ENCODE data around the gene TNRC18. TPM values are rescaled to one million over a fixed set of nuclear protein-coding genes. Genes with fewer than 3 reads are reported as not detected.
A peak's percentile ranks its signal among the peaks of the same experiment; 100 is the strongest.

TNRC18 gene
- polyA plus RNA-seq, 1 of the 3 experiments (the other 2 are of a cell fraction): 34.4 TPM

DNA sequence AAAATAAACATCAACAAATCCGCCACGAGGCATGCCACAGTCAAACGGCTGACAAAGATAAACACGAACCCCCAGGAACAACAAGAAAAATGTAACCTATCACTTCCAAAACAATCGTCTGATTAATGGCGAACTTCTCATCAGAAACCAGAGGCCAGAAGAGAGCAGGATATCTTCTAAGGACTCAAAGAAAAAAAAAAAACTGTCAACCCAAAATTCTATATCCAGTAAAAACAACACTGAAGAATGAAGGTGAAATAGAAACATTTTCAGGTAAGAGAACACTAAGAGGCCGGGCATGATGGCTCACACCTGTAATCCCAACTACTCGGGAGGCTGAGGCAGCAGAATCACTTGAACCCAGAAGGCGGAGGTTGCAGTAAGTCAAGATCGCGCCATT lies 86.6 kb downstream of the TNRC18 start (continued):
- TF ChIP-seq, protein P1, sequence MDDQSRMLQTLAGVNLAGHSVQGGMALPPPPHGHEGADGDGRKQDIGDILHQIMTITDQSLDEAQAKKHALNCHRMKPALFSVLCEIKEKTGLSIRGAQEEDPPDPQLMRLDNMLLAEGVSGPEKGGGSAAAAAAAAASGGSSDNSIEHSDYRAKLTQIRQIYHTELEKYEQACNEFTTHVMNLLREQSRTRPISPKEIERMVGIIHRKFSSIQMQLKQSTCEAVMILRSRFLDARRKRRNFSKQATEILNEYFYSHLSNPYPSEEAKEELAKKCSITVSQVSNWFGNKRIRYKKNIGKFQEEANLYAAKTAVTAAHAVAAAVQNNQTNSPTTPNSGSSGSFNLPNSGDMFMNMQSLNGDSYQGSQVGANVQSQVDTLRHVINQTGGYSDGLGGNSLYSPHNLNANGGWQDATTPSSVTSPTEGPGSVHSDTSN (IDR thresholded peaks at IDR 0.05): no peak
- no peak for TF ChIP-seq TAF1 (IDR thresholded peaks at IDR 0.05; ENCODE audit: borderline replicate concordance, low read depth, low read length)
- TF ChIP-seq, protein P2, sequence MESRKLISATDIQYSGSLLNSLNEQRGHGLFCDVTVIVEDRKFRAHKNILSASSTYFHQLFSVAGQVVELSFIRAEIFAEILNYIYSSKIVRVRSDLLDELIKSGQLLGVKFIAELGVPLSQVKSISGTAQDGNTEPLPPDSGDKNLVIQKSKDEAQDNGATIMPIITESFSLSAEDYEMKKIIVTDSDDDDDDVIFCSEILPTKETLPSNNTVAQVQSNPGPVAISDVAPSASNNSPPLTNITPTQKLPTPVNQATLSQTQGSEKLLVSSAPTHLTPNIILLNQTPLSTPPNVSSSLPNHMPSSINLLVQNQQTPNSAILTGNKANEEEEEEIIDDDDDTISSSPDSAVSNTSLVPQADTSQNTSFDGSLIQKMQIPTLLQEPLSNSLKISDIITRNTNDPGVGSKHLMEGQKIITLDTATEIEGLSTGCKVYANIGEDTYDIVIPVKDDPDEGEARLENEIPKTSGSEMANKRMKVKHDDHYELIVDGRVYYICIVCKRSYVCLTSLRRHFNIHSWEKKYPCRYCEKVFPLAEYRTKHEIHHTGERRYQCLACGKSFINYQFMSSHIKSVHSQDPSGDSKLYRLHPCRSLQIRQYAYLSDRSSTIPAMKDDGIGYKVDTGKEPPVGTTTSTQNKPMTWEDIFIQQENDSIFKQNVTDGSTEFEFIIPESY (IDR thresholded peaks at IDR 0.05; ENCODE audit: borderline replicate concordance, low read depth): no peak

DNA sequence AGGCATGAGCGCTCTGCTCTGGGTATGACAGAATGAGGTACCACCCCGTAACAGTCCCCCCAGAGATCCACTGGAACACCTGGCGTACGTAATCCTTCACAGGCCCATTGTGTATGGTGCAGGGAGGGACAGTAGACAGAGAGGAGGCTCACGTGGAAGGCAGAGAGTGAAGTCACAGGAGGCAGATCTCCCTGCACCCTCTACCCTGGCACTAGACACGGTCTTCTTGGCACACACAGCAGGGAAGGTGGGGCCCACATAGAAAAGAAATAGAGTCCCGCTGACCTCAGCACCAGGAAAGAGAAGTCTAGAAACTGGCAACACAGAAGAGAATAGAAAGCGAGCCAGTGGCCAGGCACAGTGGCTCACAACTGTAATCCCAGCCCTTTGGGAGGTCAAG lies 89.0 kb downstream of the TNRC18 start:
- Histone ChIP-seq H3K4me3 (ENCODE audit: low read depth in 2 of 2, low read length in 1 of 2) (no peak overlapping the region), H3F3A (replicated peaks; ENCODE audit: insufficient read depth) (peaks cover 4% of the 10 kb centered on the region), H3K79me2 (ENCODE audit: insufficient read depth) (peaks cover 81% of the 10 kb centered on the region), H3K27me3 (ENCODE audit: insufficient read depth) (no peaks in the 10 kb centered on the region), H2AFZ (ENCODE audit: low read depth) (no peak overlapping the region), H3K9me3 (peaks cover 9% of the 10 kb centered on the region; the same call in 1 of the 2 replicates), H3K4me1 (ENCODE audit: control insufficient read depth in 1 of 2, insufficient read depth in 2 of 2, low read depth in 1 of 2, low read length in 1 of 2) (no peaks in the 10 kb centered on the region), H3K36me3 (replicated peaks in 1 of 2; ENCODE audit: control insufficient read depth in 1 of 2, insufficient read depth in 2 of 2, low read length in 1 of 2) (peaks cover 19 to 76% of the 10 kb centered on the region in 2 experiments), H3K4me2 (no peak overlapping the region), H3K27ac (ENCODE audit: low read depth in 2 of 2, low read length in 1 of 2) (no peak overlapping the region), H4K20me1 (ENCODE audit: insufficient read depth) (peaks cover 15% of the 10 kb centered on the region; the same call in 1 of the 2 replicates), H3K9ac (no peak overlapping the region), H3K9me2 (no peaks in the 10 kb centered on the region)
- TF ChIP-seq NFIC (IDR thresholded peaks at IDR 0.05; ENCODE audit: borderline replicate concordance): no peak
- TF ChIP-seq FOSL2 (IDR thresholded peaks at IDR 0.05; ENCODE audit: borderline replicate concordance, low read depth): no peak
- no peak for TF ChIP-seq TAF1 (IDR thresholded peaks at IDR 0.05; ENCODE audit: borderline replicate concordance, low read depth, low read length)
- no peak for TF ChIP-seq JUND (IDR thresholded peaks at IDR 0.05)
- TF ChIP-seq, protein P3, sequence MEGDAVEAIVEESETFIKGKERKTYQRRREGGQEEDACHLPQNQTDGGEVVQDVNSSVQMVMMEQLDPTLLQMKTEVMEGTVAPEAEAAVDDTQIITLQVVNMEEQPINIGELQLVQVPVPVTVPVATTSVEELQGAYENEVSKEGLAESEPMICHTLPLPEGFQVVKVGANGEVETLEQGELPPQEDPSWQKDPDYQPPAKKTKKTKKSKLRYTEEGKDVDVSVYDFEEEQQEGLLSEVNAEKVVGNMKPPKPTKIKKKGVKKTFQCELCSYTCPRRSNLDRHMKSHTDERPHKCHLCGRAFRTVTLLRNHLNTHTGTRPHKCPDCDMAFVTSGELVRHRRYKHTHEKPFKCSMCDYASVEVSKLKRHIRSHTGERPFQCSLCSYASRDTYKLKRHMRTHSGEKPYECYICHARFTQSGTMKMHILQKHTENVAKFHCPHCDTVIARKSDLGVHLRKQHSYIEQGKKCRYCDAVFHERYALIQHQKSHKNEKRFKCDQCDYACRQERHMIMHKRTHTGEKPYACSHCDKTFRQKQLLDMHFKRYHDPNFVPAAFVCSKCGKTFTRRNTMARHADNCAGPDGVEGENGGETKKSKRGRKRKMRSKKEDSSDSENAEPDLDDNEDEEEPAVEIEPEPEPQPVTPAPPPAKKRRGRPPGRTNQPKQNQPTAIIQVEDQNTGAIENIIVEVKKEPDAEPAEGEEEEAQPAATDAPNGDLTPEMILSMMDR (IDR thresholded peaks at IDR 0.05): no peak
- TF ChIP-seq FOXJ3 (CRISPR knock-in tag; IDR thresholded peaks at IDR 0.05): no peak
- TF ChIP-seq, protein P2 (IDR thresholded peaks at IDR 0.05; ENCODE audit: borderline replicate concordance, low read depth): no peak
- TF ChIP-seq EP300 (IDR thresholded peaks at IDR 0.05; ENCODE audit: borderline replicate concordance in 1 of 2, low read depth in 1 of 2, low read length in 1 of 2): no peak
- no peak for TF ChIP-seq MXI1 (IDR thresholded peaks at IDR 0.05; ENCODE audit: low read depth, low read length)
- TF ChIP-seq MEF2A (IDR thresholded peaks at IDR 0.05; ENCODE audit: borderline replicate concordance, low read depth): no peak
- TF ChIP-seq GATA2 (CRISPR knock-in tag; IDR thresholded peaks at IDR 0.05): no peak
- no peak for TF ChIP-seq YY1 (IDR thresholded peaks at IDR 0.05; ENCODE audit: low read depth)
- TF ChIP-seq SMC3 (IDR thresholded peaks at IDR 0.05; ENCODE audit: low read depth, low read length): no peak
- TF ChIP-seq, protein P1 (IDR thresholded peaks at IDR 0.05): no peak
- no peak for TF ChIP-seq EZH2phosphoT487 (IDR thresholded peaks at IDR 0.05; ENCODE audit: borderline replicate concordance, low read depth)
- no peak for TF ChIP-seq POLR2AphosphoS5 (IDR thresholded peaks at IDR 0.05; ENCODE audit: low read depth, low read length)
- TF ChIP-seq GABPA (IDR thresholded peaks at IDR 0.05; ENCODE audit: low read depth): no peak
- ChIA-PET CTCF (no interaction called here), POLR2A (interaction anchor here (0.7 kb wide), 1 partner anchor 208 kb away, joined by 4 read pairs; no protein-coding TSS in a partner anchor)
- peak; percentile 16 for DNase-seq
- 95% methylated on average over 8 of the region's 8 CpGs for WGBS (ENCODE audit: low lambda C conversion rate)

Data from SK-N-SH (cell line).